Skin epidermis (tissue), 12 donors: ENCODE data around the gene GFOD2.

Experiments
- H3K27ac ChIP-seq, 21 experiments: fragments of 200-600 bp; sonication (generic) in 11 of 21; one replicate each; pipeline ENCODE4 v1.5.0; 2020; ENCODE audit warnings: mild to moderate bottlenecking in 3 of 21, inconsistent platforms in 2 of 21, moderate library complexity in 2 of 21
- H3K4me3 ChIP-seq, 7 experiments: fragments of 200-600 bp; sonication (generic) in 2 of 7; one replicate each; pipeline ENCODE4 v1.5.0; 2020; ENCODE audit warnings: inconsistent platforms in 2 of 7, mild to moderate bottlenecking in 2 of 7, moderate library complexity in 1 of 7

Gene GFOD2

GRCh38 chr16:67733734-67734470 lies 14.8 kb upstream of the GFOD2 start:
- H3K27ac ChIP-seq: no peak overlapping the region
- H3K4me3 ChIP-seq: no peak overlapping the region

GRCh38 chr16:67731753-67732095 lies 12.6 kb upstream of the GFOD2 start:
- Histone ChIP-seq H3K4me3 (no peak overlapping the region), H3K27ac (no peak overlapping the region)

DNA sequence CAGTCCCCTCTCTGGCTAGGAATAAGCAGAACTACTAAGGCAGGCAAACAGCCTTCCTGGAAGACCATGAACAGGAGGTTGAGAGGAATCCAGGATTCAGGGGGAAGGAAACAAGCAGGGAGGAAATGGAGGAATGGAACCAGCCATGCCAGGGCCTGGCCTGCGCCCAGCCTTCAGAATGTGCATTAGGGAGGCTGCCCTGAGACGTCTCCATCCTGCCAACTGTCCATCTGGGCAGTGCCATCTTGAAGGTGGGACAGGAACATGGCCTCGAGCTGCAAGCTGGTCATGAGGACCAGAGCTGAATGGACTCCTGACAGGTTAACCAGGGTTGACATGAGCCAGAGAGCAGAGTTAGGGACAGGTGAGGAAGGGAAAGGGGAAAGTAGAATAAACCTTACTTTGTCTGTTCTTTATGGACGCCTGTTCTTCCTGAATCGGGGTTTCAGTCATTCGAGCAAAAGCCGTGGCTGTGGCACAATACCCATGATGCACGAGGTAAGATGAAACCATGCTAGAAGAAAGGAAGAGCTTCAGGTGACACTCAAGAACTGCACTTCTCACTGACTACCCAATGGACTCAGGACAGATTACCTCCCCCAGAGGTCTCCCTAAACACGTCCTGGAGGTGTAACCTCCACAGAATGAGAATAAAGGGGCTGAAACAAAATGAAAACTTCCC lies 12.1 kb upstream of the GFOD2 start:
- no peak overlapping the region for H3K27ac ChIP-seq
- no peak overlapping the region for H3K4me3 ChIP-seq

DNA sequence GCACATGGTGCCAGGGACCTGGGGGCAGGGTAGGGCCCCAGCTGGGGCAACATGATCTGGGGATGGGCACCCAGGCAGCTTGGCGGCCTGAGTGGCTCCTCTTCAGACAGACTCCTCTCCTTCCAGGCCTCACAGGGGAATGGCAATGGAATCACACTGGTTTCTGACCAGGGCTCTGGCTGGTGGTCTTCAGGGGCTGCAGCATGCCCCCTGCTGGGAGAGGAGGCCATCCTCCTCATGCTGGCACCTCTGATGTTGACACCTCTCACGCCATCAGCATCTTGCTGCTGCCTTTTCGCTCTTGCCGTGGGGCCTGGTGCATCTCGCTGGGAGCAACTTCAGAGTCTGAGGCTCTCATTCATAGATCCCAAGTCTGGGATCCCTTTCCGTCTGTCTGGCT lies 11.2 kb upstream of the GFOD2 start:
- H3K4me3 ChIP-seq: no peak overlapping the region
- H3K27ac ChIP-seq: no peak overlapping the region

- Histone ChIP-seq H3K27ac (no peak overlapping the region), H3K4me3 (no peak overlapping the region)
Measured at GRCh38 chr16:67729636-67730248, 10.6 kb upstream of the GFOD2 start.

GRCh38 chr16:67727521-67728485 lies 8.7 kb upstream of the GFOD2 start:
- Histone ChIP-seq H3K27ac (no peak overlapping the region), H3K4me3 (no peak overlapping the region)

- no peak overlapping the region for H3K4me3 ChIP-seq
- H3K27ac ChIP-seq: no peak overlapping the region
Measured at GRCh38 chr16:67726106-67727034, 7.3 kb upstream of the GFOD2 start.

- Histone ChIP-seq H3K4me3 (no peak overlapping the region), H3K27ac (no peak overlapping the region)
Measured at GRCh38 chr16:67723911-67724305, 4.8 kb upstream of the GFOD2 start.

- H3K4me3 ChIP-seq: no peak overlapping the region
- no peak overlapping the region for H3K27ac ChIP-seq
Measured at GRCh38 chr16:67723151-67723910, 4.2 kb upstream of the GFOD2 start.

DNA sequence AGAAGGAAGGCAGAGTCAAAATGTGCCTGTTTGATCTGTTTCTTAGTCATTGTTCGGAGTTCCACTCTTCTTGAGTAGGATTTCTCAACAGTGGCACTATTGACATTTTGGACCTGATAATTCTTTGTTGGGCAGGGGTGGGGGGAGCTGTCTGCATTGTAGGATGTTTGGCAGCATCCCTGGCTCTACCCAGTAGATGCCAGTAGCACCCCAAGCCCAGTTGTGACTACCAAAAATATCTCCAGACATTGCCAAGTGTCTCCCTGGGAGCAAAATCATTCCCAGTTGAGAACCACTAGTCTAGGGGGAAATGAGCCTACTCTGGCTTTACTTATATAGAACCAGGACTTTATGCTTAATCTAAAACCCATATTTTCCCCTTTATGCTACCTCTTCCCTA lies 1.1 kb upstream of the GFOD2 start:
- peak overlapping the region in 18 of 21 experiments; percentile 68 to 97 (median 91) for H3K27ac ChIP-seq
- peak overlapping the region in 3 of 7 experiments; percentile 79 to 97 (median 86) for H3K4me3 ChIP-seq

DNA sequence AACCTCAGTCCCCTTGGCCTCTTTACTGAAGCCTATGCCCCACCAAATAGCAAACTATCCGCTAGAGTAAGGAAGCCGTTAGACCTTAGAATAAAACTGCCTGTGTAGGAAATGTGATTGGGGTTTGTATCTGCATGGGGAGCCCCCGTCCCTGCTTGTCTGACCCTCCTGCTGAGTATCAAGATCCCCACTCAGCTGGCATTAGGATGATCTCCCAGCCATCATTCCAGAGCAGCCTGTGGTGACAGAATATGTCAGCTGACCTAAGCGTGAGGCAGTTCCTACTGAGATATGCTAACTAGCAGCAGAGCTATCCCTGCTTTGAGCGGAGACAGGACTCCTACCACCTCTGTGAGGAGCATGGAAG lies 645 bp upstream of the GFOD2 start:
- Histone ChIP-seq H3K4me3 (peak overlapping the region; percentile 79 to 97 (median 87)), H3K27ac (peak overlapping the region; percentile 14 to 97 (median 91))

- H3K4me3 ChIP-seq: peak overlapping the region; percentile 79 to 97 (median 87)
- H3K27ac ChIP-seq: peak overlapping the region; percentile 40 to 97 (median 91)
Measured at GRCh38 chr16:67718668-67719047, 458 bp downstream of the GFOD2 start.

DNA sequence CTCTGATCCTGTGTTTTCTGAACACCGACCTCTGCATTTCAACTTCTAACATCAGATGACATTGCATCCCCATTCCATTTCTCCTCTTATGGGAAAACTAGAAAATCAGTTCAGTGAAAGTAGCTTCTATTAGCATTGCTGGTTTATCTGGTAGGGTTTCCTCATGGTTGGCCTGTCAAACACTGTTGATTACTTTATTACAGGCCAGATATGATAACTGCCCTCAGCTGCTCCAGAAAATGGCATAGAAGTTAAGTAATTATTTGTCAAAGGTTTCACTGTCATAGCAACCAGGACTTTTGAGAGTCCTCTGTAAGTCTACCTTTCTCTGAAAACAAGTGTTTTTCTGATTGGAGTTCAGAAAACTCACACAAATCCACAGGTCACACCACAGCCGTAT lies 3.0 kb downstream of the GFOD2 start:
- no peak overlapping the region for H3K27ac ChIP-seq
- no peak overlapping the region for H3K4me3 ChIP-seq

- Histone ChIP-seq H3K4me3 (no peak overlapping the region), H3K27ac (no peak overlapping the region)
Measured at GRCh38 chr16:67714522-67714921, 4.6 kb downstream of the GFOD2 start.

DNA sequence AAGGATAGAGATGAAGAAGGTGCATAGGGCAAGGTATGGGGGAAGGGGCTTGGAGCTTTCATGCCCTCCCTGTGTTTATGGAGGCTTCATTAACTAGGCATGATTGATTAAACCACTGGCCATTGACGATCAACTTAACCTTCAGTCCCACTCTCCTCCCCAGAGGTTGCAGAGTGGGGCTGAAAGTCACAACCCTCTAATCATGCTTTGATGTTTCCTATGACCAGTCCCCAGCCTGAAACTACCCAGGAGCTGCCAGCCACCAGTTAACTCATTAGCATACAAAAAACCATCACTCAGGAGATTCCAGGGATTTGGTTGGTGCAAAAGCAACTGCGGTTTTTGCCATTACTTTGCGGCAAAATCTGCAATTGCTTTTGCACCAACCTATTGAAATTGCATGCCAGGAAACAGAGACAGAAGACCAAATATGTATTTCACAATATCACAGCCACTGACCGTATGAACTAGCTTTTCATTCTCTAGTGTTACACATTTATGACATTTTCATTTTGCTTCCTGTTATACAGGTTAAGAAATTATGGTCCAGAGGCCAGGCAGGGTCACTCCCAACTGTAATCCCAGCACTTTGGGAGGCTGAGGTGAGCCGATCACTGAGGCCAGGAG lies 5.4 kb downstream of the GFOD2 start:
- no peak overlapping the region for H3K27ac ChIP-seq

GRCh38 chr16:67710607-67711006 lies 8.5 kb downstream of the GFOD2 start:
- no peak overlapping the region for H3K27ac ChIP-seq
- no peak overlapping the region for H3K4me3 ChIP-seq

More for the DNA sequence above, 5.4 kb downstream of the GFOD2 start:
- H3K4me3 ChIP-seq: no peak overlapping the region

- no peak overlapping the region for H3K27ac ChIP-seq
Measured at GRCh38 chr16:67709050-67709449, 10.1 kb downstream of the GFOD2 start.

GRCh38 chr16:67708368-67708771 lies 10.7 kb downstream of the GFOD2 start:
- H3K4me3 ChIP-seq: no peak overlapping the region
- no peak overlapping the region for H3K27ac ChIP-seq

More at GRCh38 chr16:67709050-67709449, 10.1 kb downstream of the GFOD2 start:
- no peak overlapping the region for H3K4me3 ChIP-seq
